ENCODE results near the gene PDE3A. TPM values are rescaled to one million over a fixed set of nuclear protein-coding genes. Genes with fewer than 3 reads are reported as not detected.

The PDE3A gene
- total and polyA plus RNA-seq, 2 experiments from 2014 or later: 11.1 to 61.6 TPM

GRCh38 chr12:20486233-20486632, 117.9 kb downstream of the PDE3A start:
- Histone ChIP-seq H3K27ac (no peak overlapping the region), H4K20me1 (ENCODE audit: insufficient read depth, poor library complexity, severe bottlenecking) (no peaks in the 10 kb centered on the region), H3K4me1 (ENCODE audit: insufficient read depth) (no peaks in the 10 kb centered on the region), H3K27me3 (no peaks in the 10 kb centered on the region), H3K36me3 (replicated peaks; ENCODE audit: insufficient read depth, low read depth) (no peaks in the 10 kb centered on the region), H3K9me3 (ENCODE audit: low read depth) (no peaks in the 10 kb centered on the region), H3K4me3 (no peak overlapping the region), H2AFZ (no peak overlapping the region), H3K9me2 (replicated peaks; ENCODE audit: insufficient read depth) (no peaks in the 10 kb centered on the region), H3K4me2 (no peak overlapping the region), H3K79me2 (peaks cover 35% of the 10 kb centered on the region)
- WGBS (ENCODE audit: low lambda C conversion rate, missing lambda C conversion rate): 97% methylated on average over 2 of the region's 2 CpGs
- no peak for DNase-seq (ENCODE audit: low spot score)
- TF ChIP-seq EZH2 (IDR thresholded peaks at IDR 0.05; ENCODE audit: borderline replicate concordance) (no peak), EZH2phosphoT487 (IDR thresholded peaks at IDR 0.05; ENCODE audit: low read depth, severe bottlenecking, unreplicated experiment) (no peak), CTCF (IDR thresholded peaks at IDR 0.05; ENCODE audit: poor library complexity) (no peak)

- H3K4me3 ChIP-seq: no peak overlapping the region
- H4K20me1 ChIP-seq (ENCODE audit: insufficient read depth, poor library complexity, severe bottlenecking): no peaks in the 10 kb centered on the region
- H3K9me2 ChIP-seq (replicated peaks; ENCODE audit: insufficient read depth): no peaks in the 10 kb centered on the region
- no peaks in the 10 kb centered on the region for H3K9me3 ChIP-seq (ENCODE audit: low read depth)
- no peaks in the 10 kb centered on the region for H3K36me3 ChIP-seq (replicated peaks; ENCODE audit: insufficient read depth, low read depth)
- no peak overlapping the region for H3K4me2 ChIP-seq
- H3K27me3 ChIP-seq: no peaks in the 10 kb centered on the region
- 100% methylated on average over 2 of the region's 2 CpGs for WGBS (ENCODE audit: low lambda C conversion rate, missing lambda C conversion rate)
- no peak overlapping the region for H2AFZ ChIP-seq
- peaks cover 40% of the 10 kb centered on the region for H3K79me2 ChIP-seq
- H3K27ac ChIP-seq: no peak overlapping the region
- H3K4me1 ChIP-seq (ENCODE audit: insufficient read depth): no peaks in the 10 kb centered on the region
- TF ChIP-seq EZH2phosphoT487 (IDR thresholded peaks at IDR 0.05; ENCODE audit: low read depth, severe bottlenecking, unreplicated experiment) (no peak), CTCF (IDR thresholded peaks at IDR 0.05; ENCODE audit: poor library complexity) (no peak), EZH2 (IDR thresholded peaks at IDR 0.05; ENCODE audit: borderline replicate concordance) (no peak)
- no peak for DNase-seq (ENCODE audit: low spot score)
Observed at GRCh38 chr12:20487519-20487918, 119.2 kb downstream of the PDE3A start.

GRCh38 chr12:20489645-20490044, 121.3 kb downstream of the PDE3A start:
- no peak for DNase-seq (ENCODE audit: low spot score)
- WGBS (ENCODE audit: low lambda C conversion rate, missing lambda C conversion rate): 57% methylated on average over 1 of the region's 1 CpG

More at GRCh38 chr12:20489645-20490044, 121.3 kb downstream of the PDE3A start:
- no peaks in the 10 kb centered on the region for H3K27me3 ChIP-seq
- no peaks in the 10 kb centered on the region for H3K9me3 ChIP-seq (ENCODE audit: low read depth)
- no peaks in the 10 kb centered on the region for H4K20me1 ChIP-seq (ENCODE audit: insufficient read depth, poor library complexity, severe bottlenecking)
- H3K4me1 ChIP-seq (ENCODE audit: insufficient read depth): no peaks in the 10 kb centered on the region
- H3K79me2 ChIP-seq: peaks cover 41% of the 10 kb centered on the region
- H2AFZ ChIP-seq: no peak overlapping the region
- no peak overlapping the region for H3K27ac ChIP-seq
- H3K4me2 ChIP-seq: no peak overlapping the region
- no peak for TF ChIP-seq EZH2phosphoT487 (IDR thresholded peaks at IDR 0.05; ENCODE audit: low read depth, severe bottlenecking, unreplicated experiment)
- no peak for TF ChIP-seq CTCF (IDR thresholded peaks at IDR 0.05; ENCODE audit: poor library complexity)
- TF ChIP-seq EZH2 (IDR thresholded peaks at IDR 0.05; ENCODE audit: borderline replicate concordance): no peak
- H3K9me2 ChIP-seq (replicated peaks; ENCODE audit: insufficient read depth): no peaks in the 10 kb centered on the region
- H3K36me3 ChIP-seq (replicated peaks; ENCODE audit: insufficient read depth, low read depth): no peaks in the 10 kb centered on the region
- H3K4me3 ChIP-seq: no peak overlapping the region

Data from hepatocyte (in vitro differentiated cells).